ENCODE results near the gene MRPL58.
"Not testable (repeated sequence)": the region's sequence is repeated elsewhere in the genome, so short reads cannot be mapped to it uniquely, and the experiment has no call there.

Gene MRPL58

GRCh38 chr17:75011401-75012095 is 922 bp upstream of the MRPL58 start:
- no peaks in the 10 kb centered on the region for H3K9me3 Mint-ChIP-seq
- no peak for DNase-seq
- peaks cover 21 to 30% of the 10 kb centered on the region in 2 donors for H3K4me1 Mint-ChIP-seq (ENCODE audit: low read depth in 2 of 2)
- no peak for ATAC-seq (replicated peaks)
- H3K4me3 Mint-ChIP-seq: peak overlapping the region; percentile 94 to 95
- H3K36me3 Mint-ChIP-seq (ENCODE audit: insufficient read depth): peaks cover 16% of the 10 kb centered on the region
- peak overlapping the region; percentile 91 for H3K27ac Mint-ChIP-seq
- no peaks in the 10 kb centered on the region for H3K27me3 Mint-ChIP-seq

- peaks cover 21 to 30% of the 10 kb centered on the region in 2 donors for H3K4me1 Mint-ChIP-seq (ENCODE audit: low read depth in 2 of 2)
- peak overlapping the region; percentile 94 to 95 for H3K4me3 Mint-ChIP-seq
- H3K36me3 Mint-ChIP-seq (ENCODE audit: insufficient read depth): peaks cover 20% of the 10 kb centered on the region
- ATAC-seq (replicated peaks) (no peak), DNase-seq (no peak)
- no peaks in the 10 kb centered on the region for H3K27me3 Mint-ChIP-seq
- no peaks in the 10 kb centered on the region for H3K9me3 Mint-ChIP-seq
- peak overlapping the region; percentile 91 for H3K27ac Mint-ChIP-seq
Measured at GRCh38 chr17:75012096-75012345, 449 bp upstream of the MRPL58 start.

GRCh38 chr17:75013092-75013559 is 656 bp downstream of the MRPL58 start:
- Mint-ChIP-seq H3K36me3 (ENCODE audit: insufficient read depth) (peaks cover 26% of the 10 kb centered on the region), H3K27me3 (no peaks in the 10 kb centered on the region), H3K27ac (peak overlapping the region; percentile 91), H3K4me3 (peak overlapping the region; percentile 94 to 95), H3K4me1 (ENCODE audit: low read depth in 2 of 2) (peaks cover 21 to 30% of the 10 kb centered on the region in 2 donors), H3K9me3 (no peaks in the 10 kb centered on the region)
- ATAC-seq (replicated peaks): no peak
- DNase-seq: no peak

GRCh38 chr17:75019146-75019545 is 6.7 kb downstream of the MRPL58 start:
- H3K36me3 Mint-ChIP-seq (ENCODE audit: insufficient read depth): peaks cover 39% of the 10 kb centered on the region
- DNase-seq: no peak
- ATAC-seq (replicated peaks): no peak

GRCh38 chr17:75019710-75020109 is 7.2 kb downstream of the MRPL58 start:
- Mint-ChIP-seq H3K27me3 (no peaks in the 10 kb centered on the region), H3K4me1 (ENCODE audit: low read depth in 2 of 2) (peaks cover 2 to 14% of the 10 kb centered on the region in 2 donors), H3K27ac (no peak overlapping the region), H3K4me3 (no peak overlapping the region), H3K36me3 (ENCODE audit: insufficient read depth) (peaks cover 39% of the 10 kb centered on the region), H3K9me3 (no peaks in the 10 kb centered on the region)
- DNase-seq (no peak), ATAC-seq (replicated peaks) (no peak)

More at GRCh38 chr17:75019146-75019545, 6.7 kb downstream of the MRPL58 start:
- Mint-ChIP-seq H3K9me3 (no peaks in the 10 kb centered on the region), H3K27me3 (no peaks in the 10 kb centered on the region), H3K4me3 (no peak overlapping the region), H3K4me1 (ENCODE audit: low read depth in 2 of 2) (peaks cover 2 to 16% of the 10 kb centered on the region in 2 donors), H3K27ac (no peak overlapping the region)

GRCh38 chr17:75020331-75021110 is 8.1 kb downstream of the MRPL58 start:
- Mint-ChIP-seq H3K27me3 (no peaks in the 10 kb centered on the region), H3K4me1 (ENCODE audit: low read depth in 2 of 2) (peaks cover 8 to 11% of the 10 kb centered on the region in 2 donors), H3K27ac (no peak overlapping the region), H3K36me3 (ENCODE audit: insufficient read depth) (peaks cover 39% of the 10 kb centered on the region), H3K4me3 (no peak overlapping the region), H3K9me3 (no peaks in the 10 kb centered on the region)
- ATAC-seq (replicated peaks) (no peak), DNase-seq (no peak)

- peak overlapping the region; percentile 15 to 59 for H3K4me3 Mint-ChIP-seq
- DNase-seq (no peak), ATAC-seq (replicated peaks) (peak; percentile 31)
- no peaks in the 10 kb centered on the region for H3K9me3 Mint-ChIP-seq
- peaks cover 9% of the 10 kb centered on the region for H3K36me3 Mint-ChIP-seq (ENCODE audit: insufficient read depth)
- peak overlapping the region in 1 of 2 donors; percentile 80 for H3K27ac Mint-ChIP-seq
- H3K4me1 Mint-ChIP-seq (ENCODE audit: low read depth in 2 of 2): peaks cover 5 to 7% of the 10 kb centered on the region in 2 donors
- no peaks in the 10 kb centered on the region for H3K27me3 Mint-ChIP-seq
Measured at GRCh38 chr17:75024686-75025397, 12.4 kb downstream of the MRPL58 start.

- H3K9me3 Mint-ChIP-seq; H3K36me3 Mint-ChIP-seq (ENCODE audit: insufficient read depth); H3K4me1 Mint-ChIP-seq (ENCODE audit: low read depth in 2 of 2); H3K27me3 Mint-ChIP-seq; DNase-seq; ATAC-seq (replicated peaks): not testable (repeated sequence)
- peak overlapping the region; percentile 15 to 59 for H3K4me3 Mint-ChIP-seq
- H3K27ac Mint-ChIP-seq: peak overlapping the region in 1 of 2 donors; percentile 80
Measured at GRCh38 chr17:75025398-75025734, 12.9 kb downstream of the MRPL58 start.

- H3K36me3 Mint-ChIP-seq (ENCODE audit: insufficient read depth); H3K27me3 Mint-ChIP-seq; H3K27ac Mint-ChIP-seq; DNase-seq; H3K9me3 Mint-ChIP-seq; H3K4me1 Mint-ChIP-seq (ENCODE audit: low read depth in 2 of 2); H3K4me3 Mint-ChIP-seq; ATAC-seq (replicated peaks): not testable (repeated sequence)
Measured at GRCh38 chr17:75026650-75027049, 14.2 kb downstream of the MRPL58 start.

GRCh38 chr17:75030161-75030560 is 17.7 kb downstream of the MRPL58 start:
- peaks cover 0 to 9% of the 10 kb centered on the region in 2 donors for H3K27me3 Mint-ChIP-seq
- no peak overlapping the region for H3K4me3 Mint-ChIP-seq
- no peak for ATAC-seq (replicated peaks)

GRCh38 chr17:75031972-75032719 is 19.7 kb downstream of the MRPL58 start:
- ATAC-seq (replicated peaks): peak; percentile 35
- peak overlapping the region; percentile 100 for H3K27ac Mint-ChIP-seq

More at GRCh38 chr17:75030161-75030560, 17.7 kb downstream of the MRPL58 start:
- H3K36me3 Mint-ChIP-seq (ENCODE audit: insufficient read depth): peaks cover 33% of the 10 kb centered on the region
- peaks cover 32 to 35% of the 10 kb centered on the region in 2 donors for H3K4me1 Mint-ChIP-seq (ENCODE audit: low read depth in 2 of 2)
- DNase-seq: no peak
- H3K27ac Mint-ChIP-seq: peak overlapping the region in 1 of 2 donors; percentile 20
- H3K9me3 Mint-ChIP-seq: no peaks in the 10 kb centered on the region

GRCh38 chr17:75032720-75033280 is 20.3 kb downstream of the MRPL58 start:
- Mint-ChIP-seq H3K27ac (peak overlapping the region; percentile 100), H3K4me1 (ENCODE audit: low read depth in 2 of 2) (peaks cover 40 to 41% of the 10 kb centered on the region in 2 donors), H3K27me3 (peaks cover 0 to 9% of the 10 kb centered on the region in 2 donors), H3K4me3 (peak overlapping the region; percentile 94 to 98), H3K9me3 (no peaks in the 10 kb centered on the region), H3K36me3 (ENCODE audit: insufficient read depth) (peaks cover 58% of the 10 kb centered on the region)
- DNase-seq (no peak), ATAC-seq (replicated peaks) (no peak)

More at GRCh38 chr17:75031972-75032719, 19.7 kb downstream of the MRPL58 start:
- peak overlapping the region; percentile 94 to 98 for H3K4me3 Mint-ChIP-seq
- DNase-seq: peak; percentile 39 to 59 (median 48)
- H3K9me3 Mint-ChIP-seq: no peaks in the 10 kb centered on the region
- peaks cover 53% of the 10 kb centered on the region for H3K36me3 Mint-ChIP-seq (ENCODE audit: insufficient read depth)
- H3K4me1 Mint-ChIP-seq (ENCODE audit: low read depth in 2 of 2): peaks cover 40 to 41% of the 10 kb centered on the region in 2 donors
- peaks cover 0 to 9% of the 10 kb centered on the region in 2 donors for H3K27me3 Mint-ChIP-seq

Data from effector memory CD8-positive, alpha-beta T cell (primary cell).